PC-3 (cell line): ENCODE results near the gene MYO5C. TPM values are rescaled to one million over a fixed set of nuclear protein-coding genes. Genes with fewer than 3 reads are reported as not detected.

Experiments used
- ATAC-seq: fragments of 200-7000 bp; cut with Tn5 transposase; 2 replicates; pipeline ENCODE4 v1.9.1; 2020; ENCODE audit warnings: mild to moderate bottlenecking, moderate library complexity
- BruUV-seq: library from RNA; stranded (reverse); fragments of 400-500 nt; replicated peaks from 2 replicates; lab custom pipeline; 2021; lab: Mats Ljungman, UMichigan
- CTCF ChIA-PET: fragments of 300-600 bp; sonication (Branson Sonifier 250); formaldehyde crosslinking; loops from one replicate; lab custom pipeline; 2022; ENCODE audit warnings: antibody characterized with exemption; lab: Charles Lee
- POLR2A ChIA-PET: fragments of 300-600 bp; sonication (Branson Sonifier 250); formaldehyde crosslinking; loops from one replicate; lab custom pipeline; 2022; ENCODE audit warnings: antibody characterized with exemption; ENCODE audit not compliant: unreplicated experiment; lab: Charles Lee
- DNase-seq: peaks from one replicate; pipeline ENCODE4 v3.0.0-alpha.2; 2015
- H2AFZ ChIP-seq: fragments of 300-600 bp; sonication (generic); 2 replicates; pipeline ENCODE4 v1.6.0; 2016; ENCODE audit warnings: antibody characterized with exemption, low read length
- H3F3A ChIP-seq: fragments of 300-600 bp; sonication (generic); one replicate; pipeline ENCODE4 v1.6.0; 2017; ENCODE audit warnings: antibody characterized with exemption, low read length, control low read depth, mild to moderate bottlenecking; ENCODE audit not compliant: unreplicated experiment
- H3K27ac ChIP-seq: fragments of 300-600 bp; sonication (generic); 2 replicates; pipeline ENCODE4 v1.5.1; 2016; ENCODE audit warnings: mild to moderate bottlenecking, low read length
- H3K27me3 ChIP-seq: fragments of 300-600 bp; sonication (generic); 2 replicates; pipeline ENCODE4 v1.6.1; 2016; ENCODE audit warnings: low read length, mixed read lengths
- H3K36me3 ChIP-seq: fragments of 300-600 bp; sonication (generic); 2 replicates; pipeline ENCODE4 v1.6.1; 2016; ENCODE audit warnings: low read depth, mixed run types, low read length, mixed read lengths
- H3K4me1 ChIP-seq: fragments of 300-600 bp; sonication (generic); 2 replicates; pipeline ENCODE4 v1.5.1; 2016; ENCODE audit warnings: low read length; ENCODE audit not compliant: insufficient read depth
- H3K4me2 ChIP-seq: fragments of 300-600 bp; sonication (generic); 2 replicates; pipeline ENCODE4 v1.6.0; 2016; ENCODE audit warnings: low read length
- H3K4me3 ChIP-seq: fragments of 300-600 bp; sonication (generic); 2 replicates; pipeline ENCODE4 v1.5.1; 2016; ENCODE audit warnings: mild to moderate bottlenecking, low read length, mixed read lengths
- H3K79me2 ChIP-seq: fragments of 300-600 bp; sonication (generic); 2 replicates; pipeline ENCODE4 v1.6.1; 2017; ENCODE audit warnings: low read length, mixed read lengths
- H3K9ac ChIP-seq: fragments of 300-600 bp; sonication (generic); 2 replicates; pipeline ENCODE4 v1.6.0; 2016; ENCODE audit warnings: mild to moderate bottlenecking, low read length
- H3K9me2 ChIP-seq: fragments of 300-600 bp; sonication (generic); replicated peaks from 2 replicates; pipeline ENCODE4 v1.6.1; 2016; ENCODE audit warnings: mixed run types, low read length, mixed read lengths
- H3K9me3 ChIP-seq: fragments of 300-600 bp; sonication (generic); 2 replicates; pipeline ENCODE4 v1.6.1; 2016; ENCODE audit warnings: low read length, mixed read lengths
- H4K20me1 ChIP-seq: fragments of 300-600 bp; sonication (generic); 2 replicates; pipeline ENCODE4 v1.6.1; 2016; ENCODE audit warnings: low read length, mixed read lengths
- CTCF ChIP-seq: fragments of 300-600 bp; sonication (generic); conservative IDR thresholded peaks from 2 replicates; pipeline ENCODE4 v1.5.1; 2017; ENCODE audit warnings: antibody characterized with exemption, low read depth, mild to moderate bottlenecking, low read length
- EZH2 ChIP-seq: fragments of 300-600 bp; sonication (generic); IDR thresholded peaks from one replicate; pipeline ENCODE4 v1.6.1; 2017; ENCODE audit warnings: antibody characterized with exemption, mild to moderate bottlenecking, low read length; ENCODE audit not compliant: unreplicated experiment
- EZH2phosphoT487 ChIP-seq: fragments of 300-600 bp; sonication (generic); IDR thresholded peaks from 2 replicates; pipeline ENCODE4 v1.6.1; 2018; ENCODE audit warnings: mild to moderate bottlenecking, antibody characterized with exemption, low read length, borderline replicate concordance
- intact Hi-C: fragments of 100-400 bp; cut with micrococcal nuclease; formaldehyde crosslinking; loops from 2 replicates; pipeline ENCODE4 v1.9.0; 2023
- total RNA-seq: library from RNA; depleted of rRNA; stranded (reverse); fragments of >200 nt; gene quantifications from 2 replicates; pipeline ENCODE4 v1.2.3, GENCODE V29; 2014

Gene MYO5C
- total RNA-seq, 1 experiment from 2014 or later = 17.7 TPM

- H3F3A ChIP-seq = peaks cover 4% of the 10 kb centered on the region
- H3K9me3 ChIP-seq = no peaks in the 10 kb centered on the region
- intact Hi-C loops = loop anchor here (5.0 kb wide), 1 partner anchor 398 kb away; no protein-coding TSS in a partner anchor
- TF ChIP-seq EZH2phosphoT487 (no peak), EZH2 (no peak), CTCF (no peak)
- H3K4me3 ChIP-seq = no peak overlapping the region
- ATAC-seq (no peak), DNase-seq (no peak)
- H3K9me2 ChIP-seq = no peaks in the 10 kb centered on the region
- H4K20me1 ChIP-seq = no peaks in the 10 kb centered on the region
- no peak overlapping the region for H2AFZ ChIP-seq
- H3K36me3 ChIP-seq = peaks cover 25% of the 10 kb centered on the region; the same call in 1 of the 2 replicates
- no peak overlapping the region for H3K4me2 ChIP-seq
- ChIA-PET POLR2A (no interaction called here), CTCF (interaction anchor here (0.8 kb wide), 1 partner anchor 265 kb away, joined by 3 read pairs; no protein-coding TSS in a partner anchor)
- H3K9ac ChIP-seq = no peak overlapping the region
- no TSS peak for BruUV-seq
- no peak overlapping the region for H3K27ac ChIP-seq
- H3K79me2 ChIP-seq = no peaks in the 10 kb centered on the region
- H3K4me1 ChIP-seq = peaks cover 41% of the 10 kb centered on the region
- H3K27me3 ChIP-seq = no peaks in the 10 kb centered on the region
Measured at GRCh38 chr15:52259503-52259902, 36.1 kb downstream of the MYO5C start.

GRCh38 chr15:52258461-52258860 is 37.1 kb downstream of the MYO5C start:
- no peaks in the 10 kb centered on the region for H3K9me2 ChIP-seq
- no TSS peak for BruUV-seq
- H2AFZ ChIP-seq = no peak overlapping the region
- no peak overlapping the region for H3K9ac ChIP-seq
- ChIA-PET POLR2A (no interaction called here), CTCF (interaction anchor here (0.6 kb wide), 1 partner anchor 408 kb away, joined by 3 read pairs; no protein-coding TSS in a partner anchor)
- H3F3A ChIP-seq = peaks cover 4% of the 10 kb centered on the region
- no peaks in the 10 kb centered on the region for H3K79me2 ChIP-seq
- no peak for DNase-seq
- no peak overlapping the region for H3K4me3 ChIP-seq
- intact Hi-C loops = loop anchor here (5.0 kb wide), 1 partner anchor 399 kb away; no protein-coding TSS in a partner anchor
- no peaks in the 10 kb centered on the region for H3K9me3 ChIP-seq
- H3K4me2 ChIP-seq = no peak overlapping the region
- H3K27me3 ChIP-seq = no peaks in the 10 kb centered on the region
- peaks cover 19% of the 10 kb centered on the region for H3K36me3 ChIP-seq
- no peaks in the 10 kb centered on the region for H4K20me1 ChIP-seq
- H3K4me1 ChIP-seq = peaks cover 47% of the 10 kb centered on the region
- no peak overlapping the region for H3K27ac ChIP-seq
- no peak for ATAC-seq
- TF ChIP-seq CTCF (no peak), EZH2phosphoT487 (no peak), EZH2 (no peak)

GRCh38 chr15:52257734-52258062 is 37.9 kb downstream of the MYO5C start:
- no peak overlapping the region for H3K9ac ChIP-seq
- no peaks in the 10 kb centered on the region for H3K79me2 ChIP-seq
- no TSS peak for BruUV-seq
- ATAC-seq (no peak), DNase-seq (no peak)
- no peak overlapping the region for H3K27ac ChIP-seq
- ChIA-PET POLR2A (interaction anchor here (0.5 to 0.7 kb wide), 2 partner anchors 206 to 512 kb away, joined by 3 read pairs; no protein-coding TSS in a partner anchor), CTCF (interaction anchor here (0.6 to 1.0 kb wide), 3 partner anchors 74 to 407 kb away, joined by 3 to 11 read pairs (median 5); no protein-coding TSS in a partner anchor)
- H3K9me2 ChIP-seq = no peaks in the 10 kb centered on the region
- no peaks in the 10 kb centered on the region for H4K20me1 ChIP-seq
- TF ChIP-seq EZH2 (no peak), EZH2phosphoT487 (no peak), CTCF (no peak)
- no peak overlapping the region for H3K4me2 ChIP-seq
- intact Hi-C loops = loop anchor here (1.0 to 5.0 kb wide), 5 partner anchors 31 to 478 kb away; no protein-coding TSS in a partner anchor
- H3K36me3 ChIP-seq = peaks cover 15% of the 10 kb centered on the region
- H3K4me3 ChIP-seq = no peak overlapping the region
- H3K4me1 ChIP-seq = peaks cover 47% of the 10 kb centered on the region
- H3K27me3 ChIP-seq = no peaks in the 10 kb centered on the region
- H3K9me3 ChIP-seq = no peaks in the 10 kb centered on the region
- H2AFZ ChIP-seq = no peak overlapping the region
- H3F3A ChIP-seq = peaks cover 4% of the 10 kb centered on the region
